Central memory CD4-positive, alpha-beta T cell (primary cell): ENCODE data around the gene CERKL.

ENCODE experiments used
- DNase-seq: peaks from one replicate; pipeline ENCODE4 v3.0.0; 2022

CERKL gene

GRCh38 chr2:181573140-181573736 is 83.7 kb downstream of the CERKL start:
- no peak for DNase-seq

- DNase-seq: no peak
These were observed 85.9 kb downstream of the CERKL start for GRCh38 chr2:181570833-181571661.

- DNase-seq: no peak
These were observed 86.8 kb downstream of the CERKL start for GRCh38 chr2:181570059-181570458.

GRCh38 chr2:181566334-181567032 is 90.4 kb downstream of the CERKL start:
- no peak for DNase-seq

- no peak for DNase-seq
These were observed 93.7 kb downstream of the CERKL start for GRCh38 chr2:181563101-181563692.

GRCh38 chr2:181558371-181558770 is 98.5 kb downstream of the CERKL start:
- DNase-seq: no peak

GRCh38 chr2:181554061-181554830 is 102.7 kb downstream of the CERKL start:
- DNase-seq: no peak

GRCh38 chr2:181553244-181553643 is 103.7 kb downstream of the CERKL start:
- DNase-seq: no peak

GRCh38 chr2:181552808-181553207 is 104.1 kb downstream of the CERKL start:
- no peak for DNase-seq

- DNase-seq: no peak
These were observed 110.8 kb downstream of the CERKL start for GRCh38 chr2:181546086-181546485.

- no peak for DNase-seq
These were observed 114.7 kb downstream of the CERKL start for GRCh38 chr2:181542170-181542569.

- DNase-seq: no peak
These were observed 116.5 kb downstream of the CERKL start for GRCh38 chr2:181540421-181540820.

GRCh38 chr2:181536730-181537129 is 120.2 kb downstream of the CERKL start:
- DNase-seq: no peak

GRCh38 chr2:181528441-181528840 is 128.5 kb downstream of the CERKL start:
- no peak for DNase-seq

GRCh38 chr2:181527058-181527457 is 129.8 kb downstream of the CERKL start:
- no peak for DNase-seq

- no peak for DNase-seq
These were observed 130.9 kb downstream of the CERKL start for GRCh38 chr2:181526014-181526413.

GRCh38 chr2:181523756-181524155 is 133.1 kb downstream of the CERKL start:
- no peak for DNase-seq

- no peak for DNase-seq
These were observed 136.7 kb downstream of the CERKL start for GRCh38 chr2:181520253-181520652.

- DNase-seq: no peak
These were observed 139.1 kb downstream of the CERKL start for GRCh38 chr2:181517685-181518301.

GRCh38 chr2:181516992-181517391 is 139.9 kb downstream of the CERKL start:
- DNase-seq: no peak

- no peak for DNase-seq
These were observed 141.2 kb downstream of the CERKL start for GRCh38 chr2:181515719-181516118.

- DNase-seq: no peak
These were observed 156.7 kb downstream of the CERKL start for GRCh38 chr2:181500201-181500600.
